H1 (cell line): ENCODE results near the gene MEP1B. TPM values are rescaled to one million over a fixed set of nuclear protein-coding genes. Genes with fewer than 3 reads are reported as not detected.

Experiments used
- FOSL1 ChIP-seq: IDR thresholded peaks from 2 replicates; pipeline ENCODE4 v1.6.1; 2011; ENCODE audit warnings: mild to moderate bottlenecking, low read depth, low read length, moderate library complexity; ENCODE audit not compliant: insufficient read depth
- SP2 ChIP-seq: IDR thresholded peaks from 2 replicates; pipeline ENCODE4 v1.6.1; 2012; ENCODE audit warnings: mild to moderate bottlenecking, low read length, inconsistent platforms
- TCF12 ChIP-seq: IDR thresholded peaks from 2 replicates; pipeline ENCODE4 v1.6.1; 2011; ENCODE audit warnings: low read depth, mild to moderate bottlenecking, low read length
- polyA plus RNA-seq, 7 experiments: library from polyadenylated mRNA; depleted of rRNA in 3 of 7; stranded (reverse) in 5 of 7; unstranded in 2 of 7; fragments of >200 nt in 5 of 7; fragments of 200-250 nt in 2 of 7; gene quantifications; 1 replicate in 5 of 7; 2 replicates in 1 of 7; 4 replicates in 1 of 7; pipeline versions ENCODE4 v1.2.1 to v1.2.3, GENCODE V29; 2011 to 2013; ENCODE audit warnings: missing spikeins in 2 of 7, mixed read lengths in 2 of 7
- total RNA-seq: library from RNA; stranded (reverse); fragmentation: NEBNext Ultra II Directional; extraction: Animal tissue kit (Norgen Biotek cat#: 25700); gene quantifications from 2 replicates; pipeline ENCODE4 v1.2.1, GENCODE V29; 2021
- TF ChIP-seq, protein P1 (sequence below), 3 experiments: IDR thresholded peaks; 1 replicate in 2 of 3; 2 replicates in 1 of 3; pipeline versions ENCODE4 v1.5.1 to v1.6.1; 2011; ENCODE audit warnings: low read length in 3 of 3, mild to moderate bottlenecking in 3 of 3, inconsistent platforms in 2 of 3, low read depth in 1 of 3, moderate library complexity in 1 of 3; ENCODE audit not compliant: insufficient read depth in 1 of 3; ENCODE audit errors: control extremely low read depth in 1 of 3
- TF ChIP-seq, protein P2 (sequence below): IDR thresholded peaks from 2 replicates; pipeline ENCODE4 v1.6.1; 2011; ENCODE audit warnings: low read length, improper control_type of control experiment
- TF ChIP-seq, protein P3 (sequence below): IDR thresholded peaks from 2 replicates; pipeline ENCODE4 v1.6.1; 2011; ENCODE audit warnings: low read depth, mild to moderate bottlenecking, low read length; ENCODE audit not compliant: insufficient read depth

The MEP1B gene
- total and polyA plus RNA-seq, 2 of the 8 experiments (the other 6 are each of a cell fraction or from before 2014, with no cell fraction given) = not detected

DNA sequence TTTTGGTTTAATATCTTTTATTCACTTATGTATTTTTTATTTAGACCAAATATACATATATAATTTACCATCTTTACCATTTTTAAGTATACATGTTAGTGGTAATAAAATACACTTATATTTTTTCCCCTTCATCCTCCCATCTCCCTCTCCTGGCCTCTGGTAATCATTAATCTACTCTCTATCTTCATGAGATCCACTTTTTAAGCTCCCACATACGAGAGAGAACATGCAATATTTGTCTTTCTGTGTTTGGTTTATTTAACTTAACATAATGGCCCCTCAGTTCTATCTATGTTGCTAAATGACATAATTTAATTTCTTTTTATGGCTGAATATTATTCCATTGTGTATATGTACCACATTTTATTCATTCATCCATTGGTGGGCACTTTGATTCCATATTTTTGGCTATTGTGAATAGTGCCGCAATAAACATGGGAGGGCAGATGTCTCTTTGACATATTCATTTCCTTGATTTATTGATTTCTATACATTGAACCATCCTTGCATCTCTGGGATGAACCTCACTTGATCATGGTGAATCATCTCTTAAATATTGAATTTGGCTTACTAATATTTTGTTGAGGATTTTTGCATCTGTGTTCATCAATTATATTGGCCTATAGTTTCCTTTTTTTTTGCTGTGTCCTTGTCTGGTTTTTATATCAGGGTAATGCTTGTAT is 41.5 kb upstream of the MEP1B start (continued):
- TF ChIP-seq, protein P1, sequence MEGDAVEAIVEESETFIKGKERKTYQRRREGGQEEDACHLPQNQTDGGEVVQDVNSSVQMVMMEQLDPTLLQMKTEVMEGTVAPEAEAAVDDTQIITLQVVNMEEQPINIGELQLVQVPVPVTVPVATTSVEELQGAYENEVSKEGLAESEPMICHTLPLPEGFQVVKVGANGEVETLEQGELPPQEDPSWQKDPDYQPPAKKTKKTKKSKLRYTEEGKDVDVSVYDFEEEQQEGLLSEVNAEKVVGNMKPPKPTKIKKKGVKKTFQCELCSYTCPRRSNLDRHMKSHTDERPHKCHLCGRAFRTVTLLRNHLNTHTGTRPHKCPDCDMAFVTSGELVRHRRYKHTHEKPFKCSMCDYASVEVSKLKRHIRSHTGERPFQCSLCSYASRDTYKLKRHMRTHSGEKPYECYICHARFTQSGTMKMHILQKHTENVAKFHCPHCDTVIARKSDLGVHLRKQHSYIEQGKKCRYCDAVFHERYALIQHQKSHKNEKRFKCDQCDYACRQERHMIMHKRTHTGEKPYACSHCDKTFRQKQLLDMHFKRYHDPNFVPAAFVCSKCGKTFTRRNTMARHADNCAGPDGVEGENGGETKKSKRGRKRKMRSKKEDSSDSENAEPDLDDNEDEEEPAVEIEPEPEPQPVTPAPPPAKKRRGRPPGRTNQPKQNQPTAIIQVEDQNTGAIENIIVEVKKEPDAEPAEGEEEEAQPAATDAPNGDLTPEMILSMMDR (IDR thresholded peaks at IDR 0.05; ENCODE audit: control extremely low read depth in 1 of 3, insufficient read depth in 1 of 3, low read depth in 1 of 3, low read length in 3 of 3) = no peak
- TF ChIP-seq, protein P2, sequence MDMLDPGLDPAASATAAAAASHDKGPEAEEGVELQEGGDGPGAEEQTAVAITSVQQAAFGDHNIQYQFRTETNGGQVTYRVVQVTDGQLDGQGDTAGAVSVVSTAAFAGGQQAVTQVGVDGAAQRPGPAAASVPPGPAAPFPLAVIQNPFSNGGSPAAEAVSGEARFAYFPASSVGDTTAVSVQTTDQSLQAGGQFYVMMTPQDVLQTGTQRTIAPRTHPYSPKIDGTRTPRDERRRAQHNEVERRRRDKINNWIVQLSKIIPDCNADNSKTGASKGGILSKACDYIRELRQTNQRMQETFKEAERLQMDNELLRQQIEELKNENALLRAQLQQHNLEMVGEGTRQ = no peak
- TF ChIP-seq FOSL1 (no peak), SP2 (no peak), TCF12 (no peak)
- TF ChIP-seq, protein P3, sequence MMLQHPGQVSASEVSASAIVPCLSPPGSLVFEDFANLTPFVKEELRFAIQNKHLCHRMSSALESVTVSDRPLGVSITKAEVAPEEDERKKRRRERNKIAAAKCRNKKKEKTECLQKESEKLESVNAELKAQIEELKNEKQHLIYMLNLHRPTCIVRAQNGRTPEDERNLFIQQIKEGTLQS = no peak
